HepG2 (cell line): ENCODE data around the gene ACTR6. TPM values are rescaled to one million over a fixed set of nuclear protein-coding genes. Genes with fewer than 3 reads are reported as not detected.
A peak's percentile ranks its signal among the peaks of the same experiment; 100 is the strongest.

Source experiments
- CBX1 ChIP-seq: IDR thresholded peaks from one replicate; pipeline ENCODE4 v1.6.1; 2016; ENCODE audit warnings: antibody characterized with exemption, low read depth
- GZF1 ChIP-seq: sonication (generic); formaldehyde crosslinking; IDR thresholded peaks from 2 replicates; pipeline ENCODE4 v1.5.1; 2020; ENCODE audit warnings: mild to moderate bottlenecking, missing genetic modification reagents
- HOXD1 ChIP-seq: sonication (generic); formaldehyde crosslinking; IDR thresholded peaks from 2 replicates; pipeline ENCODE4 v1.5.0; 2020; ENCODE audit warnings: missing genetic modification reagents
- KAT8 ChIP-seq: IDR thresholded peaks from 2 replicates; pipeline ENCODE4 v1.6.1; 2016; ENCODE audit warnings: missing genetic modification reagents, missing compliant biosample characterization
- MAFK ChIP-seq, 2 experiments: IDR thresholded peaks in 1 of 2; conservative IDR thresholded peaks in 1 of 2; 2 replicates each; pipeline ENCODE4 v1.6.1; 2011; ENCODE audit warnings: improper control_type of control experiment in 2 of 2, low read length in 2 of 2
- MZF1 ChIP-seq: sonication (generic); formaldehyde crosslinking; IDR thresholded peaks from 2 replicates; pipeline ENCODE4 v1.8.1; 2023; ENCODE audit warnings: mild to moderate bottlenecking, missing genetic modification reagents, borderline replicate concordance
- ONECUT2 ChIP-seq: sonication (generic); formaldehyde crosslinking; IDR thresholded peaks from 2 replicates; pipeline ENCODE4 v1.4.0; 2020; ENCODE audit warnings: missing genetic modification reagents
- PHF5A ChIP-seq: IDR thresholded peaks from one replicate; pipeline ENCODE4 v1.6.1; 2018; ENCODE audit warnings: low read depth, missing genetic modification reagents; ENCODE audit not compliant: unreplicated experiment
- POLR2A ChIP-seq, 2 experiments: IDR thresholded peaks; 2 replicates each; pipeline ENCODE4 v1.6.1; 2011; ENCODE audit warnings: low read depth in 2 of 2, low read length in 2 of 2, mild to moderate bottlenecking in 1 of 2, moderate library complexity in 1 of 2; ENCODE audit not compliant: insufficient read depth in 1 of 2
- PPARG ChIP-seq: conservative IDR thresholded peaks from 2 replicates; pipeline ENCODE4 v1.6.1; 2016; ENCODE audit warnings: missing biosample characterization, missing genetic modification reagents
- RBAK ChIP-seq: sonication (generic); formaldehyde crosslinking; IDR thresholded peaks from 2 replicates; pipeline ENCODE4 v1.5.1; 2020; ENCODE audit warnings: mild to moderate bottlenecking, missing genetic modification reagents
- SKI ChIP-seq: fragments of 450-650 bp; IDR thresholded peaks from one replicate; pipeline ENCODE4 v1.6.1; 2018; ENCODE audit warnings: mild to moderate bottlenecking; ENCODE audit not compliant: partially characterized antibody
- YEATS2 ChIP-seq: sonication (generic); formaldehyde crosslinking; IDR thresholded peaks from 2 replicates; pipeline ENCODE4 v1.4.0; 2020; ENCODE audit warnings: missing genetic modification reagents, borderline replicate concordance
- ZBTB3 ChIP-seq: sonication (generic); formaldehyde crosslinking; IDR thresholded peaks from 2 replicates; pipeline ENCODE4 v1.4.0; 2020; ENCODE audit warnings: low read depth, mild to moderate bottlenecking, moderate library complexity, missing genetic modification reagents, borderline replicate concordance
- ZFP36L1 ChIP-seq: sonication (generic); formaldehyde crosslinking; IDR thresholded peaks from 2 replicates; pipeline ENCODE4 v1.8.0; 2022; ENCODE audit warnings: mild to moderate bottlenecking, missing genetic modification reagents, moderate library complexity
- ZNF530 ChIP-seq: sonication (generic); formaldehyde crosslinking; IDR thresholded peaks from 2 replicates; pipeline ENCODE4 v1.5.0; 2020; ENCODE audit warnings: low read depth, mild to moderate bottlenecking, missing genetic modification reagents
- ZNF564 ChIP-seq: sonication (generic); formaldehyde crosslinking; IDR thresholded peaks from 2 replicates; pipeline ENCODE4 v1.8.1; 2023; ENCODE audit warnings: mild to moderate bottlenecking, missing genetic modification reagents
- ZSCAN30 ChIP-seq: sonication (generic); formaldehyde crosslinking; IDR thresholded peaks from 2 replicates; pipeline ENCODE4 v1.5.0; 2020; ENCODE audit warnings: mild to moderate bottlenecking, missing genetic modification reagents
- polyA plus RNA-seq, 8 experiments: library from polyadenylated mRNA; depleted of rRNA in 3 of 8; stranded (reverse) in 7 of 8; unstranded in 1 of 8; fragments of >200 nt; fragmentation: Illumina TruSeq in 4 of 8; extraction: Trizol in 4 of 8; gene quantifications; 2 replicates each; pipeline versions ENCODE4 v1.2.1 to v1.2.3, GENCODE V29; 2011 to 2016; ENCODE audit warnings: low read depth in 4 of 8, missing spikeins in 1 of 8, mixed read lengths in 1 of 8; ENCODE audit not compliant: insufficient read depth in 1 of 8
- total RNA-seq, 5 experiments: library from RNA; depleted of rRNA; stranded (reverse); fragments of >200 nt; fragmentation: Illumina TruSeq; extraction: Trizol; gene quantifications; 2 replicates each; pipeline ENCODE4 v1.2.3, GENCODE V29; 2016; ENCODE audit warnings: low read depth in 1 of 5
- TF ChIP-seq, protein P1 (sequence below): sonication (generic); formaldehyde crosslinking; IDR thresholded peaks from 2 replicates; pipeline ENCODE4 v1.4.0; 2020; ENCODE audit warnings: missing genetic modification reagents, low read depth, mild to moderate bottlenecking, borderline replicate concordance
- TF ChIP-seq, protein P2 (sequence below): sonication (generic); formaldehyde crosslinking; IDR thresholded peaks from 2 replicates; pipeline ENCODE4 v1.5.0; 2020; ENCODE audit warnings: missing genetic modification reagents, mild to moderate bottlenecking, borderline replicate concordance
- TF ChIP-seq, protein P3 (sequence below): IDR thresholded peaks from 2 replicates; pipeline ENCODE4 v1.6.1; 2012; ENCODE audit warnings: inconsistent platforms
- TF ChIP-seq, protein P4 (sequence below): sonication (generic); formaldehyde crosslinking; IDR thresholded peaks from 2 replicates; pipeline ENCODE4 v1.5.1; 2020; ENCODE audit warnings: mild to moderate bottlenecking, moderate library complexity, missing genetic modification reagents
- TF ChIP-seq, protein P5 (sequence below): sonication (generic); formaldehyde crosslinking; IDR thresholded peaks from 2 replicates; pipeline ENCODE4 v1.4.0; 2020; ENCODE audit warnings: mild to moderate bottlenecking, missing genetic modification reagents
- TF ChIP-seq, protein P6 (sequence below): sonication (generic); formaldehyde crosslinking; IDR thresholded peaks from 2 replicates; pipeline ENCODE4 v1.5.1; 2020; ENCODE audit warnings: mild to moderate bottlenecking, missing genetic modification reagents, moderate library complexity
- TF ChIP-seq, protein P7 (sequence below): sonication (generic); formaldehyde crosslinking; IDR thresholded peaks from 2 replicates; pipeline ENCODE4 v1.4.0; 2020; ENCODE audit warnings: low read depth, mild to moderate bottlenecking, missing genetic modification reagents

Gene ACTR6
- total and polyA plus RNA-seq, 2 of the 13 experiments (the other 11 are each of a cell fraction or from before 2014, with no cell fraction given), result 12.9 to 22.4 TPM

DNA sequence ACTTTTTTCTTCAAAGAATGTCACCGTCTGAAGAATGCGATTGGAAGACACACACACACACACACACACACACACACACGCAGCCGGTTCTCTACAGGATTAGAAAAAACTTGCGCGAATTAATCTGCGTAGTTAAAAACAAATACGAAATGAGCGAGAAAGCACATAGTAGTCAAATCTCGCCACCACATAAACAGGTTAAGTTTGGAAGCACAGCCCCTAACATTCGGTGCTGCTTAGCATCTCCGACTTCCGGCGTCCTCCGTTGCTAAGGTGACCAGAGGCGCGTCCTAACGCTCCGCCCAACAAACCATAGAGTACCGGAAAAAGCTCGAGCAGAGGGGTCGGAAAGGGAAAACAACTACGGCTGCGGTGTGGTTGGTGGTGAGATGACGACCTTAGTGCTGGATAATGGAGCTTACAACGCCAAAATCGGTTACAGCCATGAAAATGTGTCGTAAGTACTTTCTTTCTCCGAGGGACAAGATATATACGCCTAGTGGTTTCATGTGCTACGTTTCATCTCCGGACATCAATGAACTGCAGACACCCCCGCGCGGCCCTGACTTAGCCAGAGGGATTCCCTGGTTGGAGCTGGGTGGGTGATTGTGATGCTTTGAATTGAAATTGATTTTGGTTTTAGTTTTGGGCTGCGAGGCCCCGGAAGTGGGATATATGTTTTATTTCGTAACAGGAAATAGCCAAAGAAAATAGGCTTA is at the start of gene ACTR6 (continued):
- TF ChIP-seq, protein P1, sequence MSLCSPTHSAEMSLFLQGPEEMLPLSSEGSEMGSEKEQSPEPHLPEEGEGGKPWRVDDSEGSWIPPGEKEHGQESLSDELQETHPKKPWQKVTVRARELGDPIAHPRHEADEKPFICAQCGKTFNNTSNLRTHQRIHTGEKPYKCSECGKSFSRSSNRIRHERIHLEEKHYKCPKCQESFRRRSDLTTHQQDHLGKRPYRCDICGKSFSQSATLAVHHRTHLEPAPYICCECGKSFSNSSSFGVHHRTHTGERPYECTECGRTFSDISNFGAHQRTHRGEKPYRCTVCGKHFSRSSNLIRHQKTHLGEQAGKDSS (CRISPR knock-in tag), result peak; percentile 69; the same call in 1 of the 2 replicates
- TF ChIP-seq CBX1 (no peak), ZNF564 (no peak), PPARG (CRISPR knock-in tag) (no peak), ZBTB3 (CRISPR knock-in tag) (no peak), MZF1 (CRISPR knock-in tag) (no peak), HOXD1 (no peak), RBAK (no peak), PHF5A (CRISPR knock-in tag) (no peak), GZF1 (CRISPR knock-in tag) (no peak), ONECUT2 (CRISPR knock-in tag) (no peak), ZSCAN30 (CRISPR knock-in tag) (no peak), ZFP36L1 (no peak), ZNF530 (no peak), YEATS2 (CRISPR knock-in tag) (peak; percentile 85), POLR2A (IDR thresholded peaks at IDR 0.05; ENCODE audit: insufficient read depth in 1 of 2, low read depth in 2 of 2, low read length in 2 of 2) (peak; percentile 83 to 88), KAT8 (CRISPR knock-in tag) (peak; percentile 88), SKI (peak; percentile 15), MAFK (conservative IDR thresholded peaks at IDR 0.05 in 1 of 2, IDR thresholded peaks at IDR 0.05 in 1 of 2; ENCODE audit: low read length in 2 of 2) (no peak)
- TF ChIP-seq, protein P2, sequence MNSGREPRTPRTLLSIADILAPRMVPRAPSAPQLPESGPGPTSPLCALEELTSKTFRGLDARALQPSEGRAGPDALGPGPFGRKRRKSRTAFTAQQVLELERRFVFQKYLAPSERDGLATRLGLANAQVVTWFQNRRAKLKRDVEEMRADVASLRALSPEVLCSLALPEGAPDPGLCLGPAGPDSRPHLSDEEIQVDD, result no peak
- TF ChIP-seq, protein P3, sequence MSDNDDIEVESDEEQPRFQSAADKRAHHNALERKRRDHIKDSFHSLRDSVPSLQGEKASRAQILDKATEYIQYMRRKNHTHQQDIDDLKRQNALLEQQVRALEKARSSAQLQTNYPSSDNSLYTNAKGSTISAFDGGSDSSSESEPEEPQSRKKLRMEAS, result peak; percentile 60
- TF ChIP-seq, protein P4, sequence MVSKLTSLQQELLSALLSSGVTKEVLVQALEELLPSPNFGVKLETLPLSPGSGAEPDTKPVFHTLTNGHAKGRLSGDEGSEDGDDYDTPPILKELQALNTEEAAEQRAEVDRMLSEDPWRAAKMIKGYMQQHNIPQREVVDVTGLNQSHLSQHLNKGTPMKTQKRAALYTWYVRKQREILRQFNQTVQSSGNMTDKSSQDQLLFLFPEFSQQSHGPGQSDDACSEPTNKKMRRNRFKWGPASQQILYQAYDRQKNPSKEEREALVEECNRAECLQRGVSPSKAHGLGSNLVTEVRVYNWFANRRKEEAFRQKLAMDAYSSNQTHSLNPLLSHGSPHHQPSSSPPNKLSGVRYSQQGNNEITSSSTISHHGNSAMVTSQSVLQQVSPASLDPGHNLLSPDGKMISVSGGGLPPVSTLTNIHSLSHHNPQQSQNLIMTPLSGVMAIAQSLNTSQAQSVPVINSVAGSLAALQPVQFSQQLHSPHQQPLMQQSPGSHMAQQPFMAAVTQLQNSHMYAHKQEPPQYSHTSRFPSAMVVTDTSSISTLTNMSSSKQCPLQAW (CRISPR knock-in tag), result peak; percentile 63; the same call in 1 of the 2 replicates
- TF ChIP-seq, protein P5, sequence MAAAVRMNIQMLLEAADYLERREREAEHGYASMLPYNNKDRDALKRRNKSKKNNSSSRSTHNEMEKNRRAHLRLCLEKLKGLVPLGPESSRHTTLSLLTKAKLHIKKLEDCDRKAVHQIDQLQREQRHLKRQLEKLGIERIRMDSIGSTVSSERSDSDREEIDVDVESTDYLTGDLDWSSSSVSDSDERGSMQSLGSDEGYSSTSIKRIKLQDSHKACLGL (CRISPR knock-in tag), result no peak
- TF ChIP-seq, protein P6, sequence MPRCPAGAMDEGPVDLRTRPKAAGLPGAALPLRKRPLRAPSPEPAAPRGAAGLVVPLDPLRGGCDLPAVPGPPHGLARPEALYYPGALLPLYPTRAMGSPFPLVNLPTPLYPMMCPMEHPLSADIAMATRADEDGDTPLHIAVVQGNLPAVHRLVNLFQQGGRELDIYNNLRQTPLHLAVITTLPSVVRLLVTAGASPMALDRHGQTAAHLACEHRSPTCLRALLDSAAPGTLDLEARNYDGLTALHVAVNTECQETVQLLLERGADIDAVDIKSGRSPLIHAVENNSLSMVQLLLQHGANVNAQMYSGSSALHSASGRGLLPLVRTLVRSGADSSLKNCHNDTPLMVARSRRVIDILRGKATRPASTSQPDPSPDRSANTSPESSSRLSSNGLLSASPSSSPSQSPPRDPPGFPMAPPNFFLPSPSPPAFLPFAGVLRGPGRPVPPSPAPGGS, result 0 out of 2 replicates have a peak, but pooled peaks have one; percentile 26
- TF ChIP-seq, protein P7, sequence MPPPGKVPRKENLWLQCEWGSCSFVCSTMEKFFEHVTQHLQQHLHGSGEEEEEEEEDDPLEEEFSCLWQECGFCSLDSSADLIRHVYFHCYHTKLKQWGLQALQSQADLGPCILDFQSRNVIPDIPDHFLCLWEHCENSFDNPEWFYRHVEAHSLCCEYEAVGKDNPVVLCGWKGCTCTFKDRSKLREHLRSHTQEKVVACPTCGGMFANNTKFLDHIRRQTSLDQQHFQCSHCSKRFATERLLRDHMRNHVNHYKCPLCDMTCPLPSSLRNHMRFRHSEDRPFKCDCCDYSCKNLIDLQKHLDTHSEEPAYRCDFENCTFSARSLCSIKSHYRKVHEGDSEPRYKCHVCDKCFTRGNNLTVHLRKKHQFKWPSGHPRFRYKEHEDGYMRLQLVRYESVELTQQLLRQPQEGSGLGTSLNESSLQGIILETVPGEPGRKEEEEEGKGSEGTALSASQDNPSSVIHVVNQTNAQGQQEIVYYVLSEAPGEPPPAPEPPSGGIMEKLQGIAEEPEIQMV, result no peak
